Measurements from ENCODE around the gene GTPBP3. TPM values are rescaled to one million over a fixed set of nuclear protein-coding genes. Genes with fewer than 3 reads are reported as not detected.

Gene GTPBP3
- total and polyA plus RNA-seq, 9 of the 15 experiments (the other 6 are each of a cell fraction or from before 2014, with no cell fraction given), result 4.9 to 124 (median 22.6) TPM

- TF ChIP-seq ZNF277 (CRISPR knock-in tag; IDR thresholded peaks at IDR 0.05; ENCODE audit: borderline replicate concordance) (no peak), TARDBP (IDR thresholded peaks at IDR 0.05) (peak; percentile 60; the same call in 1 of the 2 replicates), CREB1 (IDR thresholded peaks at IDR 0.05) (no peak), CREB1 (CRISPR knock-in tag; IDR thresholded peaks at IDR 0.05) (peak; percentile 50; the same call in 1 of the 2 replicates), HIVEP1 (CRISPR knock-in tag; IDR thresholded peaks at IDR 0.05) (no peak), POLR2AphosphoS2 (IDR thresholded peaks at IDR 0.05; ENCODE audit: low read length) (no peak), IFI16 (CRISPR knock-in tag; IDR thresholded peaks at IDR 0.05) (no peak), CHD4 (IDR thresholded peaks at IDR 0.05; ENCODE audit: insufficient read depth, insufficient replicate concordance, low read depth, low read length, poor library complexity, severe bottlenecking) (peak; percentile 24), ZNF324 (CRISPR knock-in tag; IDR thresholded peaks at IDR 0.05) (no peak), PYGO2 (tag; IDR thresholded peaks at IDR 0.05) (no peak), CBFA2T2 (conservative IDR thresholded peaks at IDR 0.05) (no peak), MITF (IDR thresholded peaks at IDR 0.05) (no peak), CREB5 (CRISPR knock-in tag; IDR thresholded peaks at IDR 0.05) (no peak), CUX1 (CRISPR knock-in tag; IDR thresholded peaks at IDR 0.05) (no peak), SAP30 (IDR thresholded peaks at IDR 0.05; ENCODE audit: borderline replicate concordance, insufficient read depth, low read depth, low read length, poor library complexity, severe bottlenecking) (peak; percentile 65), KDM5B (IDR thresholded peaks at IDR 0.05; ENCODE audit: insufficient replicate concordance, low read depth, low read length) (peak; percentile 56), ZNF184 (CRISPR knock-in tag; IDR thresholded peaks at IDR 0.05) (no peak), ETV5 (CRISPR knock-in tag; IDR thresholded peaks at IDR 0.05; ENCODE audit: low read depth) (peak; percentile 60; the same call in 1 of the 2 replicates)
Observed at GRCh38 chr19:17292301-17293074, 44.9 kb upstream of the GTPBP3 start (continued).
